HCT116 (cell line): ENCODE measurements around the gene MOSPD3.

ENCODE experiments used
- EZH2 ChIP-seq: fragments of 200-600 bp; sonication (generic); IDR thresholded peaks from 2 replicates; pipeline ENCODE4 v1.6.1; 2017; ENCODE audit warnings: antibody characterized with exemption, mixed run types
- POLR2A ChIP-seq: IDR thresholded peaks from 2 replicates; pipeline ENCODE4 v1.7.0; 2011; ENCODE audit warnings: borderline replicate concordance; ENCODE audit not compliant: insufficient read depth, insufficient read length; ENCODE audit errors: extremely low read depth
- SP1 ChIP-seq: IDR thresholded peaks from 2 replicates; pipeline ENCODE4 v1.6.1; 2012; ENCODE audit warnings: low read depth
- TCF7L2 ChIP-seq: IDR thresholded peaks from 2 replicates; pipeline ENCODE4 v1.7.0; 2011; ENCODE audit warnings: borderline replicate concordance, inconsistent platforms; ENCODE audit not compliant: insufficient read depth, insufficient read length; ENCODE audit errors: extremely low read depth
- ZFX ChIP-seq: fragments of 450-650 bp; IDR thresholded peaks from 2 replicates; pipeline ENCODE4 v1.6.1; 2017
- TF ChIP-seq, protein P1 (sequence below), 3 experiments: fragments of 200-600 bp in 1 of 3; sonication (generic) in 1 of 3; IDR thresholded peaks in 2 of 3; conservative IDR thresholded peaks in 1 of 3; 2 replicates each; pipeline ENCODE4 v1.5.1; 2012 to 2017; ENCODE audit warnings: low read depth in 2 of 3, low read length in 2 of 3, antibody characterized with exemption in 1 of 3, borderline replicate concordance in 1 of 3, control low read depth in 1 of 3, mild to moderate bottlenecking in 1 of 3, mixed read lengths in 1 of 3, mixed run types in 1 of 3, moderate library complexity in 1 of 3; ENCODE audit not compliant: insufficient read depth in 1 of 3

DNA sequence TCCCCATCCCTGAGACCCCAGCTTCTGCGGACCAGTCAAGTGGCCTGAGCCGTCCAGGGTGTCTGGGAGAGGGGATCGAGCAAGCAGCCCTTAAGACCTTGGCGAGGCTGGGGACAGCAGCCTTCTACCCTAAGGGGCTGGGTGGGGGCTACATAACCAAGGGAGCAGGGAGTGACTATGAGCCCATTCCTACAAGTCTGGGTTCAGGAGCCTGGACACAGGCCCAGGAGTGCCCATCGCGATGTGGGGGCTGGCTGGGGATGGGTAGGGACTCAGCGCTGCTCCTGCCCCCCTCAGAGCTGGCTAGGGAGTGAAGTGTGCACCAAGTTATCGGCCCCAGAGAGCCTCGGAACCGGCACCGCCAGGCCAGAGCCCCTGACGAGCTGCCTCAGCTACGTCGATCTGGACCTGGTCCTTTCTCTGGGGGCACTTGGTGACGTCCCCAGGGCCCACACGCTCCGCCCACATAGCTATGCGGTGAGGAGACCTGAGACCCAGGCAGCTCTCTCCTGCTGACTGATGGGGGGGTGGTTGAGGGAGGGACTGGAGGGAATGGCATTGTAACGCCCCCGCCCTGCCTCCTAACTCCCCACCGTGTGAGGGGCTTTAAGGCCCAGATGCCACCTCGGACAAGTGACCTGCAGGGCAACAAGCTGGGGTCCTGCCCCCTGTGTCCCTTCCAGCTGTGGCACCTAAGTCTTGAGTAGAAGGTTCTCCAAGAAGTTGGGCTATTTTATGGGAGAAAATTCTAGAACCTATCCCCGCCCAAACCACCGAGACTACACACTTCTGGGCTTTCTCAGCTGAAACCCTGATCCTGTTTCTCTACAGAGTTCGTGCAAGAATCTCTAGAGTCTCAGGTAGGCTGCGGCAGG, 41.1 kb upstream of the MOSPD3 start:
- TF ChIP-seq, protein P1, sequence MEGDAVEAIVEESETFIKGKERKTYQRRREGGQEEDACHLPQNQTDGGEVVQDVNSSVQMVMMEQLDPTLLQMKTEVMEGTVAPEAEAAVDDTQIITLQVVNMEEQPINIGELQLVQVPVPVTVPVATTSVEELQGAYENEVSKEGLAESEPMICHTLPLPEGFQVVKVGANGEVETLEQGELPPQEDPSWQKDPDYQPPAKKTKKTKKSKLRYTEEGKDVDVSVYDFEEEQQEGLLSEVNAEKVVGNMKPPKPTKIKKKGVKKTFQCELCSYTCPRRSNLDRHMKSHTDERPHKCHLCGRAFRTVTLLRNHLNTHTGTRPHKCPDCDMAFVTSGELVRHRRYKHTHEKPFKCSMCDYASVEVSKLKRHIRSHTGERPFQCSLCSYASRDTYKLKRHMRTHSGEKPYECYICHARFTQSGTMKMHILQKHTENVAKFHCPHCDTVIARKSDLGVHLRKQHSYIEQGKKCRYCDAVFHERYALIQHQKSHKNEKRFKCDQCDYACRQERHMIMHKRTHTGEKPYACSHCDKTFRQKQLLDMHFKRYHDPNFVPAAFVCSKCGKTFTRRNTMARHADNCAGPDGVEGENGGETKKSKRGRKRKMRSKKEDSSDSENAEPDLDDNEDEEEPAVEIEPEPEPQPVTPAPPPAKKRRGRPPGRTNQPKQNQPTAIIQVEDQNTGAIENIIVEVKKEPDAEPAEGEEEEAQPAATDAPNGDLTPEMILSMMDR (IDR thresholded peaks at IDR 0.05 in 2 of 3, conservative IDR thresholded peaks at IDR 0.05 in 1 of 3; ENCODE audit: borderline replicate concordance in 1 of 3, insufficient read depth in 1 of 3, low read depth in 2 of 3, low read length in 2 of 3): no peak
- no peak for TF ChIP-seq POLR2A
- no peak for TF ChIP-seq EZH2
- no peak for TF ChIP-seq TCF7L2
- TF ChIP-seq ZFX: no peak
- no peak for TF ChIP-seq SP1
